GM18951 (cell line): Measurements from ENCODE around the gene CEP131.

Source experiments
- POLR2A ChIP-seq: IDR thresholded peaks from 4 replicates; pipeline ENCODE4 v1.6.1; 2011; ENCODE audit warnings: mild to moderate bottlenecking; ENCODE audit not compliant: insufficient read length, insufficient read depth; ENCODE audit errors: extremely low read depth
- in situ Hi-C: fragments of 300-500 bp; cut with MboI; formaldehyde crosslinking; loops from one replicate; pipeline ENCODE4 v1.12.0; 2022; ENCODE audit warnings: low sequenced_read_pairs, mixed read lengths, inconsistent platforms; ENCODE audit not compliant: unreplicated experiment

Gene CEP131

GRCh38 chr17:81182596-81182995 is 40.2 kb downstream of the CEP131 start:
- in situ Hi-C loops = no loop called here
- TF ChIP-seq POLR2A = no peak

GRCh38 chr17:81181811-81182185 is 41.0 kb downstream of the CEP131 start:
- in situ Hi-C loops = no loop called here
- no peak for TF ChIP-seq POLR2A

- in situ Hi-C loops = no loop called here
- no peak for TF ChIP-seq POLR2A
Observed at GRCh38 chr17:81180836-81181810, 41.6 kb downstream of the CEP131 start.

- TF ChIP-seq POLR2A = no peak
- in situ Hi-C loops = no loop called here
Observed at GRCh38 chr17:81179861-81180260, 42.9 kb downstream of the CEP131 start.

GRCh38 chr17:81179220-81179619 is 43.5 kb downstream of the CEP131 start:
- no peak for TF ChIP-seq POLR2A
- in situ Hi-C loops = no loop called here

GRCh38 chr17:81178136-81179091 is 44.4 kb downstream of the CEP131 start:
- TF ChIP-seq POLR2A = no peak
- in situ Hi-C loops = no loop called here

GRCh38 chr17:81176666-81177065 is 46.1 kb downstream of the CEP131 start:
- no peak for TF ChIP-seq POLR2A
- in situ Hi-C loops = no loop called here

GRCh38 chr17:81173762-81174155 is 49.0 kb downstream of the CEP131 start:
- in situ Hi-C loops = no loop called here
- TF ChIP-seq POLR2A = no peak

- in situ Hi-C loops = no loop called here
- TF ChIP-seq POLR2A = no peak
Observed at GRCh38 chr17:81173052-81173761, 49.6 kb downstream of the CEP131 start.

GRCh38 chr17:81171941-81172340 is 50.8 kb downstream of the CEP131 start:
- in situ Hi-C loops = no loop called here
- no peak for TF ChIP-seq POLR2A

- in situ Hi-C loops = no loop called here
- no peak for TF ChIP-seq POLR2A
Observed at GRCh38 chr17:81170727-81171494, 51.9 kb downstream of the CEP131 start.

- no peak for TF ChIP-seq POLR2A
- in situ Hi-C loops = no loop called here
Observed at GRCh38 chr17:81169870-81170309, 52.9 kb downstream of the CEP131 start.

- no peak for TF ChIP-seq POLR2A
- in situ Hi-C loops = no loop called here
Observed at GRCh38 chr17:81167638-81168037, 55.1 kb downstream of the CEP131 start.

- TF ChIP-seq POLR2A = no peak
- in situ Hi-C loops = no loop called here
Observed at GRCh38 chr17:81167194-81167524, 55.6 kb downstream of the CEP131 start.
